GM20431 (cell line): ENCODE measurements around the gene NNT.
"Not testable (repeated sequence)": the region's sequence is repeated elsewhere in the genome, so short reads cannot be mapped to it uniquely, and the experiment has no call there.

Source experiments
- in situ Hi-C: fragments of 300-500 bp; cut with MseI, MboI; formaldehyde crosslinking; loops from one replicate; pipeline ENCODE4 v1.15.0; 2020; ENCODE audit warnings: low sequenced_read_pairs; ENCODE audit not compliant: unreplicated experiment

Gene NNT

DNA sequence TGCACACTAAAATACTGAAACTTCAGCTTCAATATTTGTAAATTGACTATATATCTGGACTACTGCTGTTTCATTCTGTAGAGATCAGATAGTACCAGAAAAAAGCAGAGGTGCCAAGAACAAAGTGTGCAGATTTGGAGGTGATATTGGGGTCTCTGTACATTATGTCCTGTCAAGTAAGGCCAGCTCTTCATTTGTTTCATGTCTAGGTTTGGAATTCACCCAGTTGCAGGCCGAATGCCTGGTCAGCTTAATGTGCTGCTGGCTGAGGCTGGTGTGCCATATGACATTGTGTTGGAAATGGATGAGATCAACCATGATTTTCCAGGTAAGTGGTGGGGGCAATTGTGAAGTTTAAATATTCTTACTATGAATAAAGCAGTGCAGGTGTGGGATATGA, 96.9 kb downstream of the NNT start:
- in situ Hi-C loops, result no loop called here

DNA sequence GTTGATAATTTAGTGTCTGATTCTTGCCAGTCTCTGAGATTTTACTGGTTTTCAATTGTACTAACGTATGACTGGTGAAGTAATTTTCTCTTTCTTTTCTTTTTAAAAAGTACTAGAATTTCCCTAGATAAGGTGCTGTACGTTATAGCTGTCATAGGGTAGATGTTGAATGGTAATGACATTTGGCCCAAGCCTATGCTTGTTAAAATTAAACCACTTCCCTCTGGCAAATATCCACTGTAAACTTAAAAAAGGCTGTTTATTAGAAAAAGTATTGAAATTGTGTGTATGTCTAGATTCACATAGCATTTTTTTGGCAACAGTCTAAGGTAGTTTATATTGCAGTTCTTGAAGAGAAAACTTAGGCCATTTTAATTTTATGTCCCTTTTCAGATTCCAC, 97.6 kb downstream of the NNT start:
- in situ Hi-C loops, result no loop called here

DNA sequence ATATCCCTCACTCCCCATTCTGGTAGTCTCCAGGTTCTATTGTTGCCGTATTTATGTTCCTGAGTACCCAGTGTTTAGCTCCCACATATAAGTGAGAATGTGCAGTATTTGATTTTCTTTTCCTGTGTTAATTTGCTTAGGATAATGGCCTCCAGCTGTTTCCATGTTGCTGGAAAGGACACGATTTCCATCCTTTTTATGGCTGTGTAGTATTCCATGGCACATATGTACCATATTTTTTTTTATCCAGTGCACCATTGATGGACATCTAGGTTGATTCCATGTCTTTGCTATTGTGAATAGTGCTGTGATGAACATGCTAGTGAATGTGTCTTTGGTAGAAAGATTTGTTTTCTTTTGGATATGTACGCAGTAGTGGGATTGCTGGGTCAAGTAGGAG, 98.2 kb downstream of the NNT start:
- in situ Hi-C loops, result no loop called here

DNA sequence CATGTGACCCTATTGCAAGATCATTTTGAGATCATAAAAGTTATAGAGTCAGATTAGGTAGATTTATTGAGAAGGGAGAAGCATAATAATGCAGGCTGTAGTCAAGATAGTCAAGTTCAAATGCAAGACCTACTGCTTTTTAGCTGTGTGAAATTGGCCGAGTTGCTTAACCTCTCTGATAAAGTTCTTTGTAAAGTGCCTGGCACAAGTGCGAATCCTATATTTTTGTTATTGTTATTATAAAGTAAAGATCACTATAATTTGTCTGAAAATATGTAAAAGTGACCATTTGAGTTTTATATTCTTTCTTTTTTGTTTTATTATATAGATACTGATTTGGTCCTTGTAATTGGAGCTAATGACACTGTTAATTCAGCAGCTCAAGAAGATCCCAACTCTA, 99.3 kb downstream of the NNT start:
- in situ Hi-C loops, result no loop called here

DNA sequence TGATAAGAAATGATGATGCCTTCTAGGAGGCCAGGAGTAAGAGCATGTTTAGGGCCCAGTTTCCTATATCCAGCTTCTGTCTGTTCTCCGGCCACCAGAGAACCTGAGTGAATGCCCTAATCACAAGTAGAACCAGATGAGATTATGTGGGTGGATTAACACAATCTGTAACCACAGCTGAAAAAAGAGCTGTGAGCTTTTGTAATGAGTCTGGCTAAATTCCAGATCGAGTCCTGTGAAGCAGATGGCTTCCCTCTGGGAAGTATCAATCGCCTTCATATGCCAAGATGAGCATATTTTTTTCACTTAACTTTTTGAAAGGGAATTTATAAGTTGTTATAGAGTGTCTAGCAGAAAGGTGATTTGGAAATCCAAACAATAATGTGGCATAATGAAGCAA, 99.8 kb downstream of the NNT start:
- in situ Hi-C loops, result no loop called here

GRCh38 chr5:43704243-43704642, 101.3 kb downstream of the NNT start:
- in situ Hi-C loops, result no loop called here

DNA sequence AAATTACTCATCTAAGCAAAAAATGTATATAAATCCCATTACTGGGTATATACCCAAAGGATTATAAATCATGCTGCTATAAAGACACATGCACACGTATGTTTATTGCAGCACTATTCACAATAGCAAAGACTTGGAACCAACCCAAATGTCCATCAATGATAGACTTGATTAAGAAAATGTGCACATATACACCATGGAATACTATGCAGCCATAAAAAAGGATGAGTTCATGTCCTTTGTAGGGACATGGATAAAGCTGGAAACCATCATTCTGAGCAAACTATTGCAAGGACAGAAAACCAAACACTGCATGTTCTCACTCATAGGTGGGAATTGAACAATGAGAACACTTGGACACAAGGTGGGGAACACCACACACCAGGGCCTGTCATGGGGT, 103.6 kb downstream of the NNT start:
- in situ Hi-C loops, result not testable (repeated sequence)

DNA sequence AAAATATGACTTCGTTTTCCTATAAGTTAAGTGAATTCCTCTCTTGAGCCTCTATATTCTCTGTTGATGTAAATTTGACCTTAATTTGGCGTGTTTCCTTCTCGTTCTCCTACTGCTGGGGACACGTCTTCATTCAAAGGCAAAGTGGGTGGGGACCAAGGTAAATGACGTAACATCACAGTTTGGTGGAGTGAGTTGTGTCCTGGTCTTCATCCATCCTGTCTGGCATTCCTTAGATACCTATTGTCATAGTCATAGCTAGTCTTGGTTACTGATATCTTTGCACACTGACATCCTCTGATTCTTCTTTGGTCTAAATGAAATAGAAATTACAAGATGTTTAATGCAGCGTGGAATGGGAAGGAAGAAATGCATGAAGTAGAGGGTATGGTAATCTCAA, 108.5 kb downstream of the NNT start:
- in situ Hi-C loops, result no loop called here

- in situ Hi-C loops, result no loop called here
These were observed 109.1 kb downstream of the NNT start for GRCh38 chr5:43712081-43712480.

DNA sequence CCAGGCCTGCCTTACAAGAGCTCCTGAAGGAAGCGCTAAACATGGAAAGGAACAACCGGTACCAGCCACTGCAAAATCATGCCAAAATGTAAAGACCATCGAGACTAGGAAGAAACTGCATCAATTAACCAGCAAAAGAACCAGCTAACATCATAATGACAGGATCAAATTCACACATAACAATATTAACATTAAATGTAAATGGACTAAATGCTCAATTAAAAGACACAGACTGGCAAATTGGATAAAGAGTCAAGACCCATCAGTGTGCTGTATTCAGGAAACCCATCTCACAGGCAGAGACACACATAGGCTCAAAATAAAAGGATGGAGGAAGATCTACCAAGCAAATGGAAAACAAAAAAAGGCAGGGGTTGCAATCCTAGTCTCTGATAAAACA, 116.8 kb downstream of the NNT start:
- in situ Hi-C loops, result not testable (repeated sequence)

GRCh38 chr5:43728581-43728980, 125.6 kb downstream of the NNT start:
- in situ Hi-C loops, result loop anchor here (25.0 kb wide), 1 partner anchor 609 kb away; no protein-coding TSS in a partner anchor

- in situ Hi-C loops, result loop anchor here (25.0 kb wide), 1 partner anchor 607 kb away; no protein-coding TSS in a partner anchor
These were observed 127.0 kb downstream of the NNT start for GRCh38 chr5:43729846-43730478.

DNA sequence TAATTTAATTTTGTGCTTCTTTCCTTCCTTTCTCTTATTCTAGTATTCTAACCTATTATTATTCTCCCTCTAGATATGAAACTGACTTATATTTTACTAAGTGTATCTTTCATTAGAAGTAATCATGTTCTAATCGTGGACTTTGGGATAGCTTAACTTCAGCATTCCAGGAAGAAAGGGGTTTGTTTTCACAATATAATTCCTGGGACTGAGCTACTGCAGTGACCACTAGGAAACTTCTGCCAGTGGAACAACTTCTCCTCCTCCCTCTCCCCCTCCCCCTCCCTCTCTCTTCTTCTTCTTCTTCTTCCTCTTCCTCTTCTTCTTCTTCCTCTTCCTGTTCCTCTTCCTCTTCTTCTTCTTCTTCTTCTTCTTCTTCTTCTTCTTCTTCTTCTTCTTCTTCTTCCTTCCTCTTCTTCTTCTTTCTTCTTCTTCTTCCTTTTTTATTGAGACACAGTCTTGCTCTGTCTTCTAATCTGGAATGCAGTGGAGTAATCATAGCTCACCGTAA, 127.9 kb downstream of the NNT start:
- in situ Hi-C loops, result loop anchor here (25.0 kb wide), 1 partner anchor 606 kb away; no protein-coding TSS in a partner anchor

DNA sequence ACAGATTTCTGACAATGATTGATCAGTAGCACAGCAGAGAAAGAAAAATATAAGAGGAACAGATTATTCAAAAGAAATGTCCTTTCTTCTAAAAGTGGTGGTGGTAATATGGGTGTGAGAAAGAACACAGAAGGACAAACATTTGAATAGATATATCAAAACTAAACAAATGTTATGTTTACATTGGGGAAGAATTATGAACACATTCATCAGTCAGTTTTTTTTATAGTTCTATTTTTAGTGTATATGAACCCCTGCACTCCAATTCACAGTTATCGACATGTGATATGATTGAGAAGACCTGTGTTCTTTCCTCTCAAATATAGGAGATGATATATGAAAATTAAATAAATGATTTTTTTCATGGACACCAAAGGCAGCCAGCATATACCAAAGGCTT, 128.6 kb downstream of the NNT start:
- in situ Hi-C loops, result loop anchor here (25.0 kb wide), 1 partner anchor 606 kb away; no protein-coding TSS in a partner anchor

GRCh38 chr5:43745923-43746548, 143.1 kb downstream of the NNT start:
- in situ Hi-C loops, result loop anchor here (25.0 kb wide), 1 partner anchor 591 kb away; no protein-coding TSS in a partner anchor

GRCh38 chr5:43750809-43751208, 147.8 kb downstream of the NNT start:
- in situ Hi-C loops, result no loop called here

DNA sequence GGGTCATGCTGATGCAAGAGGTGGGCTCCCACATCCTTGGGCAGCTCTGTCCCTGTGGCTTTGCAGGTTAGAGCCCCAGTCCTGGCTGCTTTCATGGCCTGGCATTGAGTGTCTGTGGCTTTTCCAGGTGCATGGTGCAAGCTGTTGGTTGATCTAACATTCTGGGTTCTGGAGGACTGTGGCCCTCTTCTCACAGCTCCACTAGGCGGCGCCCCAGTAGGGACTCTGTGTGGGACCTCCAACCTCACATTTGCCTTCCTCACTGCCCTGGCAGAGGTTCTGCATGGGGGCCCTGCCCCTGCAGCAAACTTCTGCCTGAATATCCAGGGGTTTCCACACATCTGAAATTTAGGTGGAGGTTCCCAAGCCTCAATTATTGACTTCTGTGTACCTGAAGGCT, 150.1 kb downstream of the NNT start:
- in situ Hi-C loops, result no loop called here
